Erythroblast (primary cell): Measurements from ENCODE around the gene SPATA20.

Experiments
- GATA1 ChIP-seq: IDR thresholded peaks from 2 replicates; pipeline ENCODE4 v1.6.1; 2011; ENCODE audit warnings: low read depth, mild to moderate bottlenecking, control low read depth, low read length, moderate library complexity
- POLR2A ChIP-seq: IDR thresholded peaks from 2 replicates; pipeline ENCODE4 v1.6.1; 2011; ENCODE audit warnings: mild to moderate bottlenecking, low read length

DNA sequence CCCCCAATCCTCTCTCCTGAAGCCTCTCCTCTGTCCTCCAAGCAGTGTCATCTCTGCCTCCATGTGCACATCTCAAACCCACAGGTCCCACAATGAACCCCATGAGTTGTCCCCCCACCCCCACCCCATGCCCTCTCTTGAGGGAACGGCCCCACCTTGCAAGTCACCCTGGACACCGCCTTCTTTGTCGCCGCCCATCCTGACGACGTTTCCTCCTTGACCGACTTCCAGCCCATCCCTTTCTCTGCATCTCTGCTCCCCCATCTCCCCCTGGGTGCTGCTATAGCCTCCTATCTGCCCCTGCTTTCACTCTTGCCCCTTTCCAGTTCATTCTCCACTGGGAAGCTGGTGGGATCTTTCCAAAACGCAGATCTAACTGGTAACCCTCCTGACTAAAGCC lies 1.7 kb upstream of the SPATA20 start:
- TF ChIP-seq POLR2A: no peak
- no peak for TF ChIP-seq GATA1
